ENCODE measurements around the gene AGPAT3.

AGPAT3 gene

DNA sequence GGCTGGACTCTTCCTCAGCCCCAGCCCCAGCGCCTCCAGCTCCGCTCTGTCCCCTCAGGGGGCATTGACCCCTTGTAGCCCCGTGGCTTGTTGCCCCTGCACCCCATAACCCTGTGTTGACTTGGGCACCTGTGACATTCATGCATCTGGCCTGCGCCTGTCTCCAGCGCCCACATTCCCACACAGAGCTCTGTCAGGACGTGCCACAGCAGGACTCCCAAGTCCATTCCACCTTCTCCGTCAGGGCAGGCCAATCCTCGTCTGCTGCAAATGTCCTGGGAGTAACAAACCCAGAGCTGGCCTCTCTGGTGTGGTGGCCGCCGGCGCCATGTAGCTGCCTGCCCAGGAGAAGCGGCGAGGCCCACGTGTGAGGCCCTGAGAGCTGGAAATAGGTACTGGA is 60.6 kb downstream of the AGPAT3 start:
- DNase-seq, result no peak

DNA sequence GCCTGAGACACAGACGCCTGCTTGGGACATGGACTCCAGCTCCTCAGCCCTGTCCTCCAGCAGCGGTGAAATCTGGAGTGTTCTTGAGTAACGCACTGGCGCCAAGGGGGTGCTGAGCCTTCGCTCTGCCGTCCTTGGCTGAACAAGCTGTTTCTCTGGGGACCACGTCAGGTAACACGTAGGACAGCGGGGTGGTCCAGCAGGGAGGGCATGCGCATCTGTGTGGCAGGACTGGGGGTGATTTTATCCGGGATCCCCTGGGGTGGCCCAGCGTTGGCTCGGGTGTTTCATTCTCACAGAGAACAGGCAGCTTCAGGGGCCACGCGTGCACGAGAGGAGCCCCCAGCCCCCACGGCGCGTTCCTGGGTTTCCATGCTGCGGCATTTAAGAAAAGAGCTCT is 61.2 kb downstream of the AGPAT3 start:
- DNase-seq, result no peak

DNA sequence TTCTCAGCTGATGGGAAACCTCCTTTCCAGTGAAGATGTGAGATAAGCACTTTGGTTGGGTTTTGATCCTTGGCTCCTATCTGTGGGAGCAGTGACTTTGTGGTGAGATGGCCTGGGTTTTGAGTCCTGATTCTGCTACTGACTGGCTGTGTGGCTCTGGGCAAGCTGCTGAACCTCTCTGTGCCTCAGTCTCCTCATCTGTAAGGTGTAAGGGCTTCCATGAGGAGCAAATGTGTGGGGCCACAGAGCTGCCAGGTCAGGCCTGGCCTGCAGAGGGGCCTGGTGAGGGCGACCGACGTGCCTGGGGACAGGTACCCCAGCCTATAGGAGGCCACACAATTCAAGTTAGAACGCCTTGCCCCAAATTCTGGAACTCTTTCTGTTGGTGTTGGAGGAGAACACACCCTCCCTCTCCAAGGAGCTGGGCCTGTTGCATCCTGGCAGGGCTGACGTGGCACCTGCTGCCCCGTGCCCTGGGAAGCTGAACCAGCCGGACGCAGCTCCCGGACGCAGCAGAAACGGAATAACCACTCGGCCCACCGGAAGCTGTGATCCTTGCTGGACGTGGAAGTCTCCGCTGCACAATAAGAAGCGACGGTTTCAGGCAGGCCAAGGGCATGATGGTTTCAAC is 62.7 kb downstream of the AGPAT3 start:
- no peak for DNase-seq

DNA sequence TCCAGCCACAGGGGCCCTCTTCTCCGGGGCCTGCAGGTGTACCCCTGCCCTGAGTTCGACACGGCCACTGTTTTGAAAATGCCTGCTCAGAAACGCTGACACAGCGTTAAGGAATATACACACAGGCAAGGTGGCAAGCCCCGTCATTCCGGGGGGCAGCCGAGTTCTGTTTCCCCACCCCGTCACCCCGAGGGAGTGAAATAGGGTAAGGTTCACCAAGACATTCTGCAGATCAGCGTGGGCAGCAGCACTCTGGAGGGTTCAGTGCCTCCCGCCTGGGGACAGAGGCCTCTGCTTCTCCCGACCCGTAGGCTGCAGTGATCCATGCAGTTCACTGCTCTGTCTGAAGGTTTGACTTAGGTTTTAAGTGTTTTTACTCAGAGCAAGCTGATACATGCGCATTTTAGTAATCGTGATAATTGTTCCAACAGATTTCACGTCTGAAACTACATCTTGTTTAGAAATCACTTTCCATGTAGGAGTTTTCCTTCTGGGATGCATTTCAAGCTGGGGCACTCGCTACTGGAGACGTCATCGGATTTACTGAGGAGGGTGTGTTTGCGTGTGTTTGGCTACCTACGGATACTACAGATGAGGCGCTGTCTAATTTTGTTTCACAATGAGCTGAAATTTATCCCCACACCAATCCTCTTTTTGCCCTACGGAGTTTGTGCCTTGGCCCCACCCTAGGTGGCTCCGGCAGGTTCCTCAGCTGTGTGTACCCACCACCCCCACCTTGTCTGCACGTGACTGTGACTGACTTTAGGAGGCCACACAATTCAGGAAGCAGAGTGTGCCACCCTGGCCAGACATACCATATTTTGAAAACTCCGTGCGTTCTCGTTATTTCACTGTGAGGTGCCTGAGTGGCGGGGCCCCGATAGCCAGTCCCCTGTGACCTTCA is 63.5 kb downstream of the AGPAT3 start:
- DNase-seq, result no peak

DNA sequence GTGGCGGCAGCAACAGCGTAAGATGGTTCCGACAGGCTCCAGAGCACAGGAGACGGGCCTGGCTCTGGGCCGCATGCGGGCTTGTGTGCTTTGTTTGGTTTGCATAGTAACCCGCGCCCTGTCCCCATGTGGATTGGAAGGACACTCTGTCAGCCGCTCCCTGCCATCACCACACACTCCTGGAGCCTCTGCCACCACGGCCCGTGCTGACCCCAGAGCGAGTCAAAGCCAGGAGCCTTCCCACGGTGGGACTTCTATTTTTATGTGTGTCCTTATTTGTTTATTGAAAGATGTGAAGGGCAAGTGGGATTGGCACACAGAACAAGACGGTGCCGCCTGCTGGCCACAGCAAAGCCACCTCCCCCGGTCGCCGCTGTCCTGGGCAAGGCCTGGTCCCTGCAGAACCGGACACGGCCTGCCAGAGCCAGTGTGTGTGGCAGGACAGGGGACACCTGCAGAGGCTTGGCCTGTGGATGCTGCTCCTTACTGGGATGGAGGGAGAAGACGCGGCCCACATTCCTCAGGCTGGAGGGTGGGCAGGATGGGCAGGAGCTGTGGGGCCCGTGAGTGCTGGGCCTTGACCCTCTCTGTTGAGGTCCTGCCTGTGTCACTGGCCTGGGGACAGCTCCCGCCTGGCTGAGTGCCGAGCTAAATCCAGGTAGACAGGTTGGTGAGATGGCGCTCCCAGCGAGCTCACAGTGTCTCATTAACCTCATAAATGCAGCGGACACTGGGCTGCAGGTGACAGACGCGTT is 64.4 kb downstream of the AGPAT3 start:
- DNase-seq, result no peak

DNA sequence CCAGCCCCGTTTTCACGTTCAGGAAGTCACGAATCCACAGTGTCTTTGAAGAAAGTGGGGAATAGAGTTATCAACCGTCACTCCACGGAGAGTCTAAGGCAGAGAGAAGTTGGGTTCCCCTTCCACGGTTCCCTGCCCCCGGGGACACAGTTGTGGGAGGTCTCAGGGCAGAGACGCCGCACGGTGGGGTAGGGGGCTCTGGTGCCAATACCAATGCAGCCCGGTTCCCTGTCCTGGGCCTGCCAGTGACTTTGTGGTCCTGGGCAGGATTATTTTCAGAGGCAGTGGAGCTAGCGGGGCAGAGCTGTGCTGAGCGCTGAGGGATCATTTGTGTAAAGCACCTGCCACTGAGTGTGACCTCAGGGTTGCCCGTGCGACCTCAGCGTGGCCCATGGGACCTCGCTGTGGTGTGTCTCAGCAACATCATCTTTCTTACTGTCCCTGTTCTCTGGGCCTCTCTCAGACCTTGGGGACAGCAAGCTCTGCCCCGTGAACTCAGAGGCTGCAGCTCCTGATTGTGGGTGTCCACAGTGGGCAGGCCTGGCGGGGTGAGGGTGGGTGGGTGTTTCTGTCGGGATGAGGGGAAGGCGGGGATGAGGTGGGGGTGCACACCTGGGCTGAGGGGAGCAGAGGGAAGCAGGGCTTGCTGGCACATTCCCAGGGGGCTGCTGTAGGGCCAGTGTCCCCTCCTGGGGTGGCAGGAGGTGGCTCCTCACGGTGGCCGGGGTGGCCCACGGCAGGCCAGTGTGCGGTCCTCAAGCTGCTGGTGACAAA is 65.2 kb downstream of the AGPAT3 start:
- no peak for DNase-seq

DNA sequence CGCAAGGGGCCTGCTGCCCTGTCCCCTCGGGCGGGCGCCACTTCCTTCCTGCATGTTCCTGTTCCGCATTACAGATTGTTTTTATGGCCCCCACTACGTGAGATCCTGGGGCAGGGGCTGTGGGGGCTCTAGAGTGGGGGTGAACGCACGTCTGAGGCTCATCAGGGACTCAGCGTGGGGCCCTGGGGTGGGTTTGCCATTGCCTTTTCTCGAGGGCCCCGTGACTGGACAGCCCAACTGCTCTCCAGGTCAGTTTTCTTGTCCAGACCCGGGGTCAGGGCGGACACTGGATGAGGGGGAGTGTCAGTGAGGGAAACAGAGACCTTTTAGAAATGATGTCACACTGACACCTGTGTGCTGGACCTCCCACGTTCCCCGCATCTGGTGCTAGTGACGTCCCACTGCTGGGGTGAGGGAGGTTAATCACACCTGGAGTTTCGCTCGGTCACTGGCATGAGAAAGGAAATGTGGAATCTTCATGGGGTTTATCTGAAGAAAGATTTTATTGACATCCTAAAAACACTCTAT is 65.9 kb downstream of the AGPAT3 start:
- DNase-seq, result no peak

DNA sequence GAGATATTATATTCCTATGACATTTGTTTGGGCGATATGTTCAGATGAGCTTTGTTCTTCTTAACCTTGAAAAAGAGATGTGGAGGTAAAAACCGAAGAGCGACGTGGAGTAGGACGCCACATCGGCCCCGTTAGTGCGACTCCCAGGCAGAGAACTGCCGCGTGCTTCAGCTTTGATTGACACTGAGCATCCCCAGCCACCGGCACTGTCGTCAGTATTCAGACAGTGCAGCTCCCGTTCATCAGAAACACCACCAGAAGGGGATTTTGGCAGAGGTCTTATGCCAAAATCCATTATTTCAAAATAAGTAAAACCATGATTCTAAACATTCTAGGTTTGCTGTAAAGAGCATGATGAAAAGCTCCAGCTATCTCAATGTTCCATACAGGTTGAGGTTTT is 66.5 kb downstream of the AGPAT3 start:
- DNase-seq, result no peak

DNA sequence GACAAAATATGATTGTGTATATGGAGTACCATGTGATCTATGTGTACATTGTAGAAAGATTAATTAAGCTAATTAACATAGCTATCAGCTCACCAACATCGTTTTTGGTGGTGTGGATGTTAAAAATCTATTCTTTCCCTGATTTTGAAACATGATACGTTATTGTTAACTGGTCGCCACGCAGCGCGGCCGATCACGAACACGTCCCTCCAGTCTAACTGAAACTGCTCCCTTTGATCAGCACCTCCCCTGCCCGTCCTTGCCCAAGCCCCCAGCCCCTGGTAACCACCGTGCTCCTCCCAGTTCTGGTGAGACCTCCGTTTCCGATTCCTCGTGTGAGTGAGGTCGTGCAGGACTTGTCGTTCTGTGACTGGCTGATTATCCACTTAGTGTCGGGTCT is 67.0 kb downstream of the AGPAT3 start:
- DNase-seq, result no peak

DNA sequence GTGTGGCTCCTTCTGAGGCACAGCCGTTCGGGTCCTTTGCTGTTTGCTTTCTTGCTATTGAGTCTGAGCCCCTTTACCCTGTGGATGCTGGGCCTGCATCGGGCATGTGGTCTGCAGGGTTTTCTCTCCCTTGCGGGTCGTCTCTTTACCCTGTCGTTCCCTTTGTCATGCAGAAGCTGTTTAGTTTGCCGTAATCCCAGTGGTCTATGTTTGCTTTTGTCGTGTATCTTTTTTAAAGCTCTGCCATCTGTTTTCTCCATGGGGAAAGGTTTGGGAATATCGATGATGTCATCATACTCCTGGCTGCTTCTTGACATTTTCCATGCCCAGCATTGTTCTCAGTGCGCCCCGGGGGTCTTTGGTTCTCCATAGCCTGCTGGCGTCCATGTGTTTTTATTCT is 68.2 kb downstream of the AGPAT3 start:
- no peak for DNase-seq

DNA sequence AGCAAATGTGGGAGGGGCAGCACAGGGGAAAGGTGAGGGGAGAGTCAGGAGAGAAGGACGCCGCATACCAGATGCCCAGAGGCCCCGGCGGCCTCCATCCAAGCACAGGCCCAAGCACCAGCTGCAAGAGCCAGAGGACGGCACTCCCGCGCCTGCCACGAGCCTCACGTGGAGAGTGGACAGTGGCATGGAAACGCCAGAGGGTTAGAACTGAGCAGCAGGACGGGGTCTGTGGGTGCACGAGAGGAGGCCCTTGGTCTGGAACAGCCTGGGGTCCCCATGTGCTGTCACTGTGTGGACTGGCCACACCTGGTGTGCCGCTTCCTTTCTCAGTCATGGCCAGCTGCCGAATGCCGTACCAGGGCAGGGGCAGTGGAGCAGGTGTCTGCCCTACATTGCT is 68.7 kb downstream of the AGPAT3 start:
- no peak for DNase-seq

DNA sequence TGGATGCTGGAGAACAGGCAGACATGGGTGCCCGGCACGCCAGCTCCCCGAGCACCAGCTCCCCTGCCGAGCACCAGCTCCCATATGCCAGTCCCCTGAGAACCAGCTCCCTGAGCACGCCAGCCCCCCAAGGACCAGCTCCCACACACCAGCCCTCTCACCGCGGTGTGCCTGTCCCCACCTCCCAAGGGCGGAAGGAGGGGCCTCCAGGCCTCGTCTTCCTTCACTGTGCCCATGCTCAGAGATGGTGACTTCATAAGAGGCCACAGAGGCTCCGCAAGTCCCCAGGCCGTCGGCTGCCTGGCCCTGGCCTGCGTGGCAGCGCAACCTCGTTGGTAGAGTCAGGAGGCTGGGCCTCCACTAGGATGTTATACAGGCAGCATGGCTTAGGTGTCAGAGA is 69.1 kb downstream of the AGPAT3 start:
- DNase-seq, result no peak

DNA sequence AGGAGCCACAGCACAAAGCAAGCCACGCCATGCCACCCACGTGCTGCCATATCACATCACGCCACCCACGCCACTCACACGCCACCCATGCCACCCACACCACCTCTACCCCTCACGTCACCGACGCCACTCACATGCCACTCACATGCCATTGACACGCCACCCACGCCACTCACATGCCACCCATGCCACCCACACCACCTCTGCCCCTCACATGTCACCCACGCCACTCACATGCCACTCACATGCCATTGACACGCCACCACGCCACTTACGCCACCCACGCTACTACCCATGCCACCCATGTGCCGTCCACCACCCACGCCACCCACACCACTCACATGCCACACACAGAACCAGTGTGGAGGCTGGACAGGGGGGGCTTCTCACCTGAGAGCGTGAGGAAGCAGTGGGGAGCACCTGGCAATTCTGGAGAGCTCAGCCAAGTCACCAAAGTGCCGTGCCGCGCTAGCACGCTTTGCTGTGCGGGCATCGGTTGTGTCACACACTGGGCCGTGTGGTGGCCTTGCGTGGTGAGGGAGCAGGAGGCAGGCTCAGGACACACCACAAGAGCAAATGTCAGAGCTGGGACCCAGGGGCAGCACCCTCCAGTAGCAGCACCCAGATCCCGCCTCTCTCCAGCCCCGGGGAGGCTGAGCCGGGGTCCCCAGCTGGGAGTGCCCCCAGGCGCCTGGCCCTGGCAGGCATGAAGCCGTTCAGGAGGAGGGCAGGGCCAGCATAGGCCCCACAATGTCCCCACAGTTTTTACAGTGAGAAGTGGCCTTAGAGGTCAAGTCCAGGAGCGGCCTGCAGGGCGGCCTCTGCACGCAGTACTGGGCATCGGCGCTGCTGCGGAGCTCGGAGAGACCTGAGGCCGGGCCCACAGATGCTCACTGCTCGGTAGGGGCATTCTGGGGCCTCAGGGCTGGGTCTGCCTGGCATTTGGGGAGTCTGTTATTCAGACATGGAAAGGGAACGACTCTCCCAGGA is 70.0 kb downstream of the AGPAT3 start:
- no peak for DNase-seq

DNA sequence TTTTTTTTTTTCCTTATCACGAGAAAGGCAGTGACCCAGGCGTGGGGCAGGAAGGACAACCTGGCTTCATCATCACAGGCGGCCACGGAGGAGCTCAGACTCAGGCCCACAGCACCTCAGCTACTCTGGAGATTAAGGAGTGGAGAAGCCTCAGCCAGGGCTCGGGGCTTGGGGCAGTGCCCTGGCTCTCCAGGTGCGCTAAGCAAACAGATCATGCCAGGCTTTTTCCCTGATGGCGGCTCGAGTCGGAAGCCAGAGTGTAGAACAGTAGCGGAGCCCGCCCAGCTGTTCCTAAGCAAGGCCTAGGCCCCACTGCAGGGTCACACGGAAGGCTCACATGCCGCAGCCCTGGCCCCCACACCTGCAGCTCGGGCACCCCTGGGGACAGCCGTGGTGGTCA is 70.7 kb downstream of the AGPAT3 start:
- DNase-seq, result no peak

DNA sequence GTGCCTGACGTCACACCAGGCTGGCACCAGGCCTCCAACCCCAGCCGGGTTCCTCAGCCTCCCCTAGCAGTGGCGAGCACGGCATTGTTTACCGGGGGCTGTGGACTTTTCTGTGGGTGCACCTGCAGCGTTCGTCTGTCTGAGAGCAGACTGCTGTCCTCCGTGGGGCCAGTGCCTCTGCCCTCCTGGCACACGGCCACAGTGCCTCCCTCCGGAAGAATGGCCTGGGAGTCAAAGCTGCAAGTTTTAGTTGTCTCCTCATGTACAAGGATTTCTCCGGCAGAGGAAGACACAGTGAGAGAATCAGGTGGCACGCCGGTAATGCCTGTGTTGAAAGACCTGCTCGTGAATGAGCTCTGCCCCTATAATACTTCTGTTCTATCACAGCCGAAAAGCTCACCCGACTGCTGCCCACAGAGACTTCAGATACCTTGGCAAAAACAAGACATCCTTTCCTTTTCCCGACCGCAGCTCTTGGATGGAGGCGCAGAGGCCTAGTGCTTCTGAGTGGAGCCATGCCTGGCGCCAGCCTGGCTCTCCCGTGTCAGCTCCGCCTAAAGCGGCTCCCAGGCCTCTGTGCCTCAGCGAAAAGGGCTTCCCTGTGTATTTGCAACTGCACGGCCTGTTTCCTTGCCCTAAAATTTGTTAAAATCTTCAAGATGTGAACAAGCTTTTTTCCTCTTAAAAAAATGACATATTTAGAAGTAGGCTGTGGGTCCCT is 71.4 kb downstream of the AGPAT3 start:
- no peak for DNase-seq

DNA sequence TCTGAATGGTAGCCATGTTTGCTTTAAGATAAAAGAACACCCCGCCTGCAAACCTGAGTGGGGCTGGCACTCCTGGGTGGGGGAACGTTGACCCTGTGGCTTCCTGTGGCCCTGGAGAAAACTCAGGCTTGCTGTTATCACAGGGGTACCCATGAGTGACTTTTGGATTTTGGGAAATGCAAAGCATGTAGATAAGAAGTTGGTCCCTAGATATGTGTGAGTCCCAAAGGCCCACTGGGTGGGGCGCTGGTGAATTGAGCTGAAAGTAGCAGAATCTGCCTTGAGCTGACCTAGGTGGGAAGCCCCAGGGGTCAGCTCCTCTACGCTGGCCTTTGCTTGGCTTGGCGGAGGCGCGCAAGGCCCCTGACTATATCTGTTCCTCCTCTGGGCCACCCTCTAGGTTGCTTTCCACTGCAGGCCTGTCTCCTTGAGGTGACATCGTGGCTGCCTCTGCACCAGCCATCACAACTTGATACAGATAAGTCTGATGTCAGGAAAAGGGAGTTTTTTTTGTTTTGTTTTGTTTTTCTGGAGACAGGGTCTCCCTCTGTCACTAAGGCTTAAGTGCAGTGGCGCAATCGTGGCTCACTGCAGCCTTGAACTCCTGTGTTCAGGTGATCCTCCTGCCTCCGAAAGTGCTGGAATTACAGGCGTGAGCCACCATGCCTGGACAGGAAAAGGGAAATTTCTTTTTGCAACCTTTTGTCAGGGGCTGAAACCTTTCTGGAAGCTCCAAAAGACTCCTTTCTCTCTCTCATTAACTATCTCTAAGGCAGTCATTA is 72.2 kb downstream of the AGPAT3 start:
- no peak for DNase-seq

DNA sequence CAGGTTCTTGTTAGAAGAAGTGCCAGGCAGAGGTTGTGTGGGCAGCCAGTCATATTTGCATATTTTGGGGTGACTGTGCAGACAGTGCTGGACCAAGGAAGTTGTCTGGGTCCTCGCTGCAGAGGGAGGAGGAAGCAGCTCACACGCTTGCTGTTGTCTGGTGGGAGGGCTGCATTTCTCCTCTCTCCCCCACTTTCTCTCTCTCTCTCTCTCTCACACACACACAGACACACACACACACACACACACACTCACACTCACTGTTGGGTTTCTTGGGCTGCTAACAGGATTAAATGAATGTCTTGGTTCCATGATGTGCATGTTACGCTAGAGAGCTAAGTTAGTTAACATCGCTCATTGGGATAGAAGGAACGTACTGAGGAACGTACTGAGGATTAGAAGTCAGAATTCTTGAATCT is 72.9 kb downstream of the AGPAT3 start:
- no peak for DNase-seq

DNA sequence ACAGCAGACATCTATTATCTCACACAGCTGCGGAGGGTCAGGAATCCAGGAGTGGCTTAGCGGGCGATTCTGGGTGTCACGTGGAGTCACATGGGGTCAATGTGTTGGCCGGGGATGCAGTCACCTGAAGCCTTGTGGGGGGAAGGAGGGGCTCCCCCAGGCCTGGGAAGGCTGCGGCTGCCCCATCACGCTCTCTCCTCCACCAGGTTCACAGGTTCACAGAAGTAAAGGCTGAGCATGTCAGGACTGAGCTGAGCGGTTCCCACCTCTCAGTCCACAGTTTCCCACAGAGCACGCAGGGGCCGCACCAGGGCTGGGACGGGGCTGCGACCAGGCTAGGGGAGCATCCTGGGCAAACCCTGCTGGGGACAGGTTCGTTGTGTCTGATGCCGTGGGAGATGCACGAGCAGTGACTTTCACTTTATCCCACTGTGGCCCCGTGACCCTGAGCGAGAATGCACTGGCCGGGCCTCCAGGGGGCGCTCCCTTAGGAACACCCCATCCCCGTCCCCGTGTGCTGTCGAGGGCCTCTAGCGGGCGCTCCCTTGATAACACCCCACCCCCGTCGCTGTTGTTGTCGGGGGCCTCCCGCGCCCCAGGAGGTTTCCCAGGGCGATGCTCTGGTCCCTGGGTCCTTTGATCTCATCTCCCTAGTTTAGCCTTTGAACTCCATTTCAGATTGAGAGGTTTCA is 73.9 kb downstream of the AGPAT3 start:
- peak; percentile 92 for DNase-seq

Measured in activated CD8-positive, alpha-beta memory T cell treated with anti-CD3 and anti-CD28 coated beads, Interleukin-2, amount 50 U/mL, for 4 hours (primary cell).